Fibroblast of gingiva (primary cell): ENCODE results near the gene RFC2.
"Not testable (repeated sequence)": the region's sequence is repeated elsewhere in the genome, so short reads cannot be mapped to it uniquely, and the experiment has no call there.

Source experiments
- DNase-seq: peaks from one replicate; pipeline ENCODE4 v3.0.0-alpha.2; 2011; ENCODE audit warnings: low read depth

RFC2 gene

DNA sequence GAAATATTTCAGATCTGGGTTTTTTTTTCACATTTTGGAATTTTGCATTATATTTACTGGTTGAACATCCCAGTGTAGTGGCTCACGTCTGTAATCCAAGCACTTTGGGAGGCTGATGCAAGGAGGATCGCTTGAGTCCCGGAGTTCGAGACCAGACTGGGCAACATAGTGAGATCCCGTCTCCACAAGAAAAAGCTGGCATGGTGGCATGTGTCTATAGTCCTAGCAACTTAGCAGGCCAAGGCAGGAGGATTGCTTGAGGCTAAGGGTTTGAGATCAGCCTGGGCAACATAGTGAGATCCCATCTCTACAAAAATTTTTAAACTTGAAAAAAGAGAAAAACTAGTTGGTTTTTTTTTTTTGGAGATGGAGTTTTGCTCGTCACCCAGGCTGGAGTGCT lies 6.0 kb downstream of the RFC2 start:
- DNase-seq = no peak

DNA sequence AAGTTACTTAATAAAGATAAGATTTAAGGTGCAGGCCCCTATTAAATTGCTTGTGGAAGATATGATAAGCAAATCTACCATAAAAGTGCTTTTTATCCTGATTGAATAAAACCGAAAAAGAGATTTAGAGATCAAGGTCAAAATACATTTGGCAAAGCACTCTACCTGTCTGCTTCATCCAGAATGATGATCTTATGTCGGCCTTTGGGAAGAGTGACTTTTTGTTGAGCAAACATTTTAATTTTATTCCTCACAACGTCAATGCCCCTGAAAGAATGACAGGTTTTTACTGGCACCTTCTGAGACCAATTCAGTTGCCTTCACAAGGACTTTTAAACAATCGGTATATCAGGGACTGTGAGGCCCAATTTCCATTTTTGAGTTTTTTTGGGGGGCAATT lies 7.7 kb downstream of the RFC2 start:
- no peak for DNase-seq

DNA sequence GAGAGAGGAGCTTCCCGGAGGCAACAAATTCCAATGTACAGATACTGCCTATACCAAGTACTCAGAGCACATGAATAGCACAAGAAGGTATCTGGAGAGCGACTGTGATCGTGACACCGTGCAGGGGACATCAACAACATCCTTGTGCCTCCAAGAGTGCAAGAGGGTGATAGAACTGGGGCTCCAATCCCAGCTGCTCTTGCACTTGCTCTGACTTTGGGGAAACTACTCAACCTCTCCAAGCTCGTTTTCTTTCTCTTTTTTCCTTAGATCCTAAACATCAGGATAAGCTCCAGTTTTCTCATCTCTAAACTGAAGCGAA lies 12.1 kb downstream of the RFC2 start:
- DNase-seq = no peak

DNA sequence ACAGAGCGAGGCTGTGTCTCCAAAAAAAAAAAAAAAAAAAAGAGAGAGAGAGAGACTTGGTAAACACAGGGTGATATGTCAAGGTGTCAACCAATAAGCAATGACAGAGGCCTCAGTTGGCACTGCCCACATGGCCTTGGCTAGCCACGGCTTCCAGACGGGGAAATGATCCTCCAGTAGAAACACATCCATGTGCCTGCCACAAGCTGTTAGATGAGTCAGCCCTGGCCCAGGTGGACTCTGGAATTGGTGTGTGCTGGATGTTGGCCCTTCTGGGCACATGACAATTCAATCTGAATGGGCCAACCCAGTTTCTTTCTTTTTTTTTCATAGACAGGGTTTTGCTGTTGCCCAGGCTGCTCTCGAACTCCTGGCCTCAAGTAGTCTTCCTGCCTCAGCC lies 13.7 kb downstream of the RFC2 start:
- DNase-seq = no peak

DNA sequence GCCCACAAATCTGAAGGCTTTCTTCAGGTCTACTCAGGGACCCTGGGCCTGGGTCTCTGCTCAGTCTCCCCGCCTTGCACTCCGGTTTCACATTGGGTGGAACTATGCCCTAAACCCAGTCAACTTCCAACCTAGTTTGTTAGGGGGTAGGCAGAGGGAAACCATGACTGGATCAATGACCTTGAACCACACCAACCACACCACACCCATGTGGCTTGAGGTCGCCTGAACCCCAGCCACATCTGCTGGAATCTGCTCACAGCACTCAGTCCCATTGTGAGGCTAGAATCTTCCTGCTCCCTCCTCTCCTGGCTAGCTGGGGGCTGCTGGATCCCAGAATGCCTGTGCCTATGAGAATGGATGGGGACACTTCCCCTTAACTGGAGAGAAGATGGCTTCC lies 17.9 kb downstream of the RFC2 start:
- DNase-seq = no peak

DNA sequence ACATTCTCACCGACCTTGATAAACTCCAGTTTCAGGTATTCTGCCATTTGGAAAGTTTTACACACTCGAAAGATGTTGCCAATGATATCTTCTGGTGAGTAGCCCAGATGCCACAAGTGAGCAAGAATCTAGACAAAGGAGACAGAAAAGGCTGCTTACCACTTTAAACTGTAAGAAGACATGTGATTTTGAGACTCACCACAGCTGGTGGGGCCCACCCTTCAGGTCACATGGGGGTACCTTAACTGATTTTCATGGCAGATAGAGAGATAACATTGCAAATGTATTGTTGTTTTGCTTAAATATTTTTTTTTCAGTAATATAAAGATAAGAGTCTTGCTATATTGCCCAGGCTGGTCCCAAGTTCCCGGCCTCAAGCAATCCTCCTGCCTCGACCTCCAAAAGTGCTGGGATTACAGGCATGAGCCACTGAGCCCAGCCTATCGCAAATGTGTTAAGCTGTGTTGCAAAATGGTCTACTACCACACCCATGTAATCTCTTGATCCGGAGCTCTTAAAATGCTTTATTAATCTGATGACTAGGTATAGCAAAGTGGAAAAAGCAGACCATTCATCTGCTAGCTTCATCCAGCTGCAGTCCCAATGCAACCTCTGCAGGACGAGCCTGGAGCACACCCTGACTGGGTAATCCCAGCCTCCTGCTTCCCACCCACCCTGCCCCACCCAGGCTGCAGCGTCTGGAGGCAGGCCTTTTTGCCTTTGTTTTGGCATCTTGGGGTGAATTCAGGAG lies 18.5 kb downstream of the RFC2 start:
- DNase-seq = no peak

DNA sequence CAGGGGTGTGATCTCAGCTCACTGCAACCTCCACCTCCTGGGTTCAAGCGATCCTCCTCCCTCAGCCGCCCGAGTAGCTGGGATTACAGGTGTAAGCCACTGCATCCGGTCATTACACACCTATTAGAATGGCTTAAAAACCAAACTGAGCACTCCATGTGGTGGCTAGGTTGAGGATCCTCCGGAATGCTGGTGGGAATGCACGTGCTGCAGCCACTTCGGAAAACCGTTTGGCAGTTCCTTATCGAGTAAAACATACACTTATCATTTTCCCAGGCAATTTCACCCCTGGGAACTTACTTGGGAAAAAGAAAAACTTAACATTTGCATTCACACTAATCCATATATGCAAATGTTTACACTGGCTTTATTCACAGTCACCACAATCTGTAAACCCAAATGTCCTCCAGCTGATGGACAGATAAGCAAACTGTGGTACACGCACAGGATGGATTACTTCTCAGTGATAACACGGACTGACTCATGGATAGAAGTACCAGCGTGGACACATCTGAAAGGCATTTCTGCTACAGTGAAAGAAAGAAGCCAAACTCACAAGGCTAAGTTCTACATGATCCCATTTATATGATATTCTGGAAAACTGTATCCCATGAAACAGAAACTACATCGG lies 20.4 kb downstream of the RFC2 start:
- no peak for DNase-seq

DNA sequence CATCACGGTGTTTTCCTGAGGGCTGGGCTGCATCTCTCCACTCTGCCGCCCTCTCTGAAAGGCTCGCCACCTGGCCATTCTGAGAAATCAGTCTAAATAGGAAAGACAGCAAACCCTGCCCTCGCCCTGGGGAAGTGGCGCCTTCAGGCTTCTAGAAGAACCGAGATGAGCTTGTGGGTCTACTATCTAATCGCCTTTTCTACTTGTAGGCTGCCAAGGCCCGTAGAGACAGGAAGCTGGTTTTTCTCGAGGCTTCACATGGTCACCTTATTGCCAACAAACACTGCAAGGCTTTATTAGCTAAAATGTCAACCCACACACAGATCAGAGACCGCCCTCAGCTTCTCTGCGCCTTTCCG lies 23.0 kb downstream of the RFC2 start:
- no peak for DNase-seq

DNA sequence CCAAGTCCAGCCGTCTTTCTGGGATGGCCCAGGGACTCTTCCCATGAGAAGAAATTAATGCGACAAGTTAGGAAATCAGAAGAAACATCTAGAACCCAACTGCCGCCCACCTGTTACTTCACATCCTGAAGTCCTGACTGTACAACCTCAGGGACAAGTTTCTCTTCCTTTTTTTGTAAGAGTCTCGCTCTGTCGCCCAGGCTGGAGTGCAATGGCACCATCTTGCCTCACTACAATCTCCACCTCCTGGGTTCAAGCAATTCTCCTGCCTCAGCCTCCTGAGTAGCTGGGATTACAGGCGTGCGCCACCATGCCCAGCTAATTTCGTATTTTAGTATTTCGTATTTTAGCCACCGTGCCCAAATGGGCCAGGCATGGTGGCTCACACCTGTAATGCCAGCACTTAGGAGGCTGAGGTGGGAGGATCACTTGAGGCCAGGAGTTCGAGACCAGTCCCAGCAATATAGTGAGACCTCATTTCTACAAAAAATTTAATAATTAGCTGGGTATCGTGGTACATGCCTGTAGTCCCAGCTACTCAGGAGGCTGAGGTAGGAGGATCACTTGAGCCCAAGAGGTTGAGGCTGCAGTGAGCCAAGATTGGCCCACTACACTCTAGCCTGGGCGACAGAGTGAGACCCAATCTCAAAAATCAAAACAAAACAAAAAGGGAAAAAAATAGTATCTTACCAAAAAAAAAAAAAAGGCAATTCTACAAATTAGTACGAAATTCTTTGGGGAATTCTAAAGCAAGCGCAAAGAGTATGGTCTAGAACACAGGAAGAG lies 23.6 kb downstream of the RFC2 start:
- DNase-seq = no peak

DNA sequence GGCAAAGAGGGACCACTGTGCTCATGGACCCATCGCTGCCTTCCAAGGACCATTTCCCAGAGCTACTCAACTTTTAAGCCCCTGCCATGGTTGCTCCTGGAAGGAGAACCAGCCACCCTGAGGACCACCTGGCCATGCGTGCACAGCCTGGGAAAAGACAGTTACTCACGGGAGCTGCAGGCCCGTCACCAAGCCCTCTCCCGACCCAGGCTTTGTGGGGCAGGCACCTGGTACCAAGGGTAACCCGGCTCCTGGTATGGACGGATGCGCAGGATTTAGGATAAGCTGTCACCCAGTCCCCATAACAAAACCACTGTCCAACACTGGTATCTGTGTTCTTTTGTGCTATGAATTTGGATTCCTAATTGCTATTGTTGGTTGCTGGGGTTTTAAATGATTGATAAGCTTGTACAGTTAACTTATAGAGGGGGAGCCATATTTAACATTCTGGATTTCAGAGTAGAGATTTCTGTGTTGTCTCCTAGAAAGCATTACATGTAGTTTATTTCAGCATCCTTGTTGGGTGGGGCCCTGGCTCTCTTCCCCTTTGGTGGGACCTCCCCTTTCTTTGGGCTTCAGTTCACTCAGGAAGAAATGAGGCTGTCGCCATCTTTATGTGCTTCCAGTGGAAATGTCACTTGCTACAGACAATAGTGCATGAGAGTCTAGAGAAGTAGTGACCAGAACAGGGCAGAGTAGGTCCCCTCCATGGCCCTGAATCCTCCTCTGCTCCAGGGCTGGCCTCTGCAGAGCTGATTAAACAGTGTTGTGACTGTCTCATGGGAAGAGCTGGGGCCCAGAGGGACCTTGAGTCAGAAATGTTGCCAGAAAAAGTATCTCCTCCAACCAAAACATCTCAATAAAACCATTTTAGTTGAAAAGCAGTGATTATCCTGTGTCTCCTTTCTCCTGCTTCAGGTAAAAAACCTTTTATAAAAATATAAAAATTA lies 25.0 kb downstream of the RFC2 start:
- DNase-seq = no peak

DNA sequence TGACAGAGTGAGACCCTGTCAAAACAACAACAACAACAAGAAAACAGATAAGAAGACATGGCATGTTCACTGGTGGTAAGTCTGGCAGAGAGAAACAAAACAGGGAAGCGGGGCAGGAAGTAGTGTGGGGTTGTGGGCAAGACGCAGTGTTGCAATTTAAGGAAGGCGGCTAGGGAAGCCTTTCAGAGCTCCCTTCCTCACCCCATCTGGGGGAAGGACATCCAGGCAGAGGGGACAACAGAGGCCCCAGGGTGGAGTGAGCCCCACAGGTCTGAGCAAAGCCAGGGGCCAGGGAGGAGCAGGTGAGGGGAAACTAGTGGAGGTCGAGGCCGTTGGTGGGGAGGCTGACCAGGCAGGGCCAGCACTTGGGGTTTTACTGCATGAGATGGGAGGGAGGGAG lies 27.6 kb downstream of the RFC2 start:
- DNase-seq = no peak

DNA sequence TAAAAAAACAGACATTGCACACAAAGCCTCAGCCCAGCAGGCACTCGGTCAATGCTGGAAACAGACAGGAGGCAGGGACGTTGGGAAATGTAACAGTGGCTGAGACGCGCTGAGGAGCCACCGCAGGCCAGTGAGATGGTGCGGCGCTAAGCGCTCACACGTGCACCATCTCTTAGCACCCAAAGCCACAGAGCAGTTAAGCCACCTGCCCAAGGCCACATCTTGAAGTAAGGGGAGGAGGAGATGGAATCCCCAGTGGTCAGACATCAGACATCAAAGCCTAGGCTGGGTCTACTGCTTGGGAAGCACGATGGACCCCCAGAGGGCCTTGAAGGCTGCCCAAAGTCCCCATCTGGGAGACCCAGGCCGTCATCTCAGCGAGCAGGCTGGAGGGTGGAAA lies 28.8 kb downstream of the RFC2 start:
- no peak for DNase-seq

DNA sequence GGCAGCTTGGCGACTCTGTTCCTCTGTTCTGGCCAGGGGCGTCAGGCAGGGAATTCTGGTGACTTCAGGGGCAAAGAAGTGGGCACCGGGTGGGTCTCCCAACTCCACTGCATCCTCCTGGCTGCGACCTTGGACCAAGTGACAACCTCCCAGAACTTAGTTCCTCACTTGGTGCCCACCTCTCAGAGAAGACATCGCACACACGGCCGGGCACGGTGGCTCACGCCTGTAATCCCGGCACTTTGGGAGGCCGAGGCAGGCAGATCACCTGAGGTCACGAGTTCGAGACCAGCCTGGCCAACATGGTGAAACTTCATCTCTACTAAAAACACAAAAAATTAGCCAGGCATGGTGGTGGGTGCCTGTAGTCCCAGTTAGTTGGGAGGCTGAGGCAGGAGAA lies 29.3 kb downstream of the RFC2 start:
- not testable (repeated sequence) for DNase-seq

DNA sequence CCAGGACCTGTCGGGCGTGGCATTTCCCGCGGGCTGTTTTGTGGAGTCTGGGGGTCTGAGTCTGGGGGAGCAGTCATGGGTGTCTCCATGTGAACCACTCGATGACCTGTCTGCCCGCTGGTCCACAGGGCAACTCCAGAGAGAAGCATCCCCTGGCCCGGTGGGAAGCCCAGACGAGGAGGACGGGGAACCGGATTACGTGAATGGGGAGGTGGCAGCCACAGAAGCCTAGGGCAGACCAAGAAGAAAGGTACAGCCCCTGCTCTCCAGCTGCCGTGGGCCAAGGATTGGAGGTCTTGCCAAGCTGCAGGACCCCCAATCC lies 29.7 kb downstream of the RFC2 start:
- DNase-seq = no peak

DNA sequence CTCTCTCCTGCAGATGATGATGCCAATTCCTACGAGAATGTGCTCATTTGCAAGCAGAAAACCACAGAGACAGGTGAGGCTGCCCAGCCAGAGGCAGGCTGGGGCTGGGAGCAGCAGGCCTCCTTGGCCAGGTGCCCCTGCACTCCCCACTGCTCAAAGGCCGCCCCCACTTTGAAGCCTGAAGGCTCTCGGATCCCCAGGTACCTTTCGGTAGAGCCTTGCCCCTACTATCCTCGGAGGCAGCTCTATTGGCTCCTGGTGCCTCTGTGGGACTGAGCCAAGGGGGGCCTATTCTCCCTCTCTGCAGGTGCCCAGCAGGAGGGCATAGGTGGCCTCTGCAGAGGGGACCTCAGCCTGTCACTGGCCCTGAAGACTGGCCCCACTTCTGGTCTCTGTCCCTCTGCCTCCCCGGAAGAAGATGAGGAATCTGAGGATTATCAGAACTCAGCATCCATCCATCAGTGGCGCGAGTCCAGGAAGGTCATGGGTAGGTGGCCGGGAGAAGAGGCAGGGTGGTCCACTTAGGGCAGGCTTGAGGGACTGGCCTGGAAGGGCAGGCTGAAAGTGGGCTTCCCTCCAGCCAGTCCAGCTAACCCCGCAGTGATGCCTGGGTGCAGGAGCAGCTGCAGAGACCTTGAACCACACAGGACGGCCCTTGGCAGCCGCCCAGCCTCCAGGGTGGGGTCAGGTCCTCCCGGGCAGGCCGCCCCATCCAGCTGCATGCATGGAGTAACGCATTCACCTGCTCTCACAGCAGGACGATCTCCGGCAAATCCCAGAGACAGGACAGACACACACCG lies 30.3 kb downstream of the RFC2 start:
- no peak for DNase-seq

DNA sequence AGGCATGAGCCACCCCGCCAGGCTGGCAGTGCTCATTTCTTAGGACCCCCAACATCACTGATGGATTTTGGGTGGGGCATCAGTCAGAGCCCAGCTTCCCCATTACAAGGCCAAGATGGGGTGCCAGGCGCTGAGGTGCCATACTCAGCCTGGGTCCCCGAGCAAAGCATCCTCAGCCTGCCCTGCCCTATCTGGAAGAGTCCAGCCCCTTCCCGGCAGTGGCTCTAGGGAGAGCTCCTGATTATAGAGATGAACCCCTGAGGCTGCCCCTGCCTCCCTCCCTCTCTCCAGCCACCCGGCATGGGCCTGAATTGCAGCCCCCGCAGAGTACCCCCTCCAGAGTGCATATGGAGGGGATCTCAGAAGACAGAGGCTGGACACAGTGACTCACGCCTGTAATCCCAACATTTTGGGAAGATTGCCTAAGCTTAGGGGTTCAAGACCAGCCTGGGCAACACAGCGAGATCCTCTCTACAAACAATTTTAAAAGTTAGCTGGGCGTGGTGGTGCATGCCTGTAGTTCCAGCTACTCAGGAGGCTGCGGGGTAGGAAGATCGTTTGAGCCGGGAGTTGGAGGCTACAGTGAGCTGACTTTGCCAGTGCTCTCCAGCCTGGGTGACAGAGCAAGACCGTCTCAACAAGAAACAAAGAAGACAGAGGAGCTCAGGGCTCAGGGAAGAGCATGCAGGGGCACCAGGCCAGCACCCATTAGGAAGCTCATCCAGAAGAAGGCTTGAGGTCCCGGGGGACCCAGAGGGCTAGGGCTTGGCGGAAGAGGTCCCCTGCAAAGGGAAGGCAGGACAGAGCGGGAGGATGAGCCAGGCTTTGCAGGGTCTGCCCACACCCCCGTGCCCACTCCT lies 31.1 kb downstream of the RFC2 start:
- no peak for DNase-seq

DNA sequence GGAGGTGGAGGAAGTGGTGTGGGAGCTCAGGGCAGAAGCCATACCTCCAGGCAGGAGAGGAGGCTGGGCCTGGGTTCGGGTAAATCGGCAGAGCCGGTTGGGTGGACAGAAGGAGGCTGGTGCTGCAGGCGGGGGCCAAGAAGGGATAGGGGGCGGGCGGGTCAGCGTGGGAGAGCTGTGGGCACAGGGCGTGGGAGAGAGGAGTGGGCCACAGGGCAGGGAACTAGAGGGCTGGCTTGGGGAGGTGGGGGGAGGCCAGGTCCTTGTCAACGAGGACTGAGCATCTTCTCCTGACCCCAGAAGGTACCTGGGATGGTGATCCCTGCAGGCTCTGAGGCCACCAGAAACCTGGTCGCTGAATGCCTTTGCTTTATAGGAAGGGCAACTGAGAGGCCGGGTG lies 32.5 kb downstream of the RFC2 start:
- DNase-seq = no peak

DNA sequence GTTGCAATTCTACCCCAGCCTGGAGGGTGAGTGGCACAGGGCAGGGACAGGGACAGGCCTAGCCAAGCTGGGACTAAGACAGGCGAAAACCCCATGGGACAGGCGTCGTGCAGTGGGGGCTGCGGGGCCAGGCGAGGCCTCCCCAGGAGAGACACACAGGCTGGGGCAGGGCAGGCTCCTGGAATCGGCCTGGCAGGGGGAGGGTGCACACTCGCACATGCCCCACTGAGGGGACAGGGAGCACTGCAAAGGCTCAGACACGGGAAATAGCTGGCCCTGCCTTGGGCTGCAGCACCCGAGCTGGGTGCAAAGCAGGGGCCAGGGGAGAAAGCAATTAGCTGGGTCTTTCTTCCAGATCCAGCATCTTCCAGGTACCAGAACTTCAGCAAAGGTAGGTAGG lies 34.0 kb downstream of the RFC2 start:
- DNase-seq = no peak

DNA sequence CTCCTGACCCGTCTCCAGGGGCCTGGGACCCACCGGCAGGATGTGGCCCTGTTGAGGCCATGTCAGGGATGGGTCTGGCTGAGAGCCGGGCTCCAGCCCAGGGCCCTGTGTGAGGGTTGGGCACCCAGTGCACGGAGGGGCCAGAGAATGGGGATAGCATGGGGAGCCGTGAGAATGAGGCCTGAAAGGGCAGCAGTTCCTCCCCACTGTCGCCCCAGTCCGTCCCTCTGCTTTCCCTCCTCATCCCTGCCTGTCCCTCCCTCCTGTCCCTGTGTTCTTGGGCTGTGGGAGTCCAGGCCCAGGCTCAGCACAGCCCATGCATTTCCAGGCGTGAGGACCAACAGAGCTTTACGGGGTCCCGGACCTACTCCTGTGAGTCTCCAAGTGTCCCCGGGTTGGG lies 34.8 kb downstream of the RFC2 start:
- DNase-seq = no peak

DNA sequence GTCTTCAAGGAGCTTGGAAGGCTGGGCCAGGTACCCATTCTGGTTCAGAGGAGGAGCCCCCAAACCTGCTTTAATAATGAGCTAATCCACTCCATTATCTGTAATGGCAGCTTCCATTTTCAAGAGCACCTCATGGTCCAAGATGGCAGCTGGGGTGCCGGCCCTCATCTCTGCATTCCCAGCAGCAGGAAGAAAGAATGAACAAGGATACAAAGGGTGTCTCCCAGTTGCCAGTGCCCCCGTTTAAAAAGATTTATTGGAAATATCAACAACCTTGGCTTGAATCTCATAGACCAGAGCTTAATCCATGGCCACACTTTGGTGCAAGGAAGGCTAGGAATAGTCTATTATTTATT lies 35.9 kb downstream of the RFC2 start:
- DNase-seq = no peak
